NK-92 treated with Interleukin-12 subunit alpha and Interleukin-12 subunit beta, amount 100 ng/mL, for 24 hours (cell line): ENCODE measurements around the gene NRP1.
"Not testable (repeated sequence)": the region's sequence is repeated elsewhere in the genome, so short reads cannot be mapped to it uniquely, and the experiment has no call there.

ENCODE experiments used
- DNase-seq: peaks from one replicate; lab custom pipeline; 2025; lab: John Stamatoyannopoulos, UW

NRP1 gene

DNA sequence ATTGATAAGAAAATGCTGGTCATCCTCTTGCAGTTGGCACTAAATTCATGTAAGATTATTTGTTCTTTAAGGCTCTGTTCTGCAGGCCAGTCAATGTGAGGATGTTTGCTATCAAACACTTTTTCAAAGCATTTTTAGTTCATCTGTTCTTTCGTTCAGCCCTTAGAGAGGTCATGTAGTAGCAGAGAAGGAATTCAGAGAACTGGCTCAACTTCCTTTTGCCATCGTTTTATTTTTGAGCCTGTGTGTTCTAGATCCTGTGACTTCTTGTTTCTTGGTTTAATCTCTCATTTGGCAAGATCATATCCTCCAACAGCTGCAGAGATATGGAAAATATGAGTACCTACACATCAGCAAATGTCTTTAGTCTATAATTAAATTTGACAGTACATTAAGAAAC is 184.3 kb downstream of the NRP1 start:
- no peak for DNase-seq

DNA sequence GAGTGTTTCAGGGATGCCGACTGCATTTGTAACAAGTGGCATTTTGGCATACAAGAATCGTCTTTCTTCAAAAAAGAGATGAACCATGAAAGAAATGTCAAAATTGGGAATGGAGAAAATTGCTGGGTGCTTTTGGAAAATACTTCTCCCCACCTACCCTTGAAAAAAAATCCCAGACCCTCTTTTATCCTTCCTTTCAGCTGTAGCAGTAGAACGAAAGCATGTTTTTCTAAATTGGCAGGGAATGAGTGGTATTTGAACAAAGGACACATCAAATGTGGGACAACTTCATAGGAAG is 187.5 kb downstream of the NRP1 start:
- DNase-seq = no peak

DNA sequence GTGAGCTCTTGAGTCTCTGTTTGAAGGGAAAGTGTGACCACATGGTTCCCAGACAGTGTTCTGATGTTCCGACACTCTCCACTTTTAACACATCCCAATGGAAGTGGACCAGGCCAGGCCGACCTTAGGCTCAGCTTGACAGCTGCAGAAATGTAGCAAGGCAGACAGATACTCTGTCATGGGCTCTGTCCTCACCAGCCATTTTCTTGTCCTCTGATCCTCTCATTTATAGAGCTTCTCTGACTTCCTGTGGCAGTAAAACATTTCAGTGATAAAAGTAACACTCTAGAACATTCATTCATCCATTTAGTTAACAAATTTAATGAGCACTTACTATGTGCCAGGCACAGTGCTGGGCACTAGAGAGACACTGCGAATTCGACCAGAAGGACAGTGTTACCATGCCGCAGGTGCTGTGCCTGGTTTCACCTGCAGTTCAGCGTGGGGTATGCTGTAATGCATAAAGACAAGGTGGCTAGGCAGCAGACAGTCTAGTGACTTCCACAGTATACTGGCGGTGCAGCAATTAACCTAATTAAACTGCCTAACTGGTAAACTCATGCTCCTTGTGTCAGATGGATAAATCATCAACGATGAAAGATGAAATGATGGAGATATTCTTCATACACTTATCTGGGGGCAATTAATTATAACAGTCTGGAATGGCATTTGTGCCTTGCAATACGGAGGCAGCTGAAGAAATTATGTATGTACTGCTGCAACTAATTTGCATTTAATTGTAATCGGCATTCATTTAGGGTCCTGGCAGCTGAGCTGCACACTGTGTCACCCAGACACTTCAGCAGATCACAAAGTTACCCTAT is 188.1 kb downstream of the NRP1 start:
- DNase-seq = no peak

DNA sequence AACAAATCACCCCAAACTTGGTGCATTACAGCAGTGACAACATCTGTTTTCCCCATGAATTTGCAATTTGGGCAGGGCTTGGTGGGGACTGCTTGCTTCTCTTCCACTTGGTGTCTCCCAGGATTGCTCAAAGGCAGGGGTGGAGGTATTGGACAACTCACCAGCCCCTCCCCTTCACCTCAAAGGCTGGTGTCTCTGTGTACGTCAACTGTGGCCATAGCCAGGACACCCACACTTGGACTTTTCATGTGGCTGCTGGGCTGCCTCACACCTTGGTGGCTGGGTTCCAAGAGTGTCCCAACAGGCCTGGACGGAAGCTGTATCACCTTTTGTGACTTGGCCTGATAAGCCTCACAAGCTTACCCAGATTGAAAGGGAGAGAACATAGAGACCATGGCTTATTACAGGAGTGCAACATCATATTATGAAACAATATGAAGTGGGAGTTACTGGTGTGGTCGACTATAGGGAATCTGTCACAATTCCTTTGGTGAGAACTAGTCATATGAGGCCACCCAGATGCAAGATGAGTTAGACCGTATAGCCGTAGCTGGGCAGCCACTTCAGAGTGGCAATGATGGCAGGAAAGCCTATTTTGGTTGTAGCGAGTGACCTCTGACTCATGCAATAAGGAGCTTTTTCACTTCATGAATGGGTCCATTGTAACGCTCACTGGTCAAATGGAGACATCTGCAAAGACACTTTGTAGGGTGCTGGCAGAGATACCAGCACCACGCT is 188.8 kb downstream of the NRP1 start:
- no peak for DNase-seq

DNA sequence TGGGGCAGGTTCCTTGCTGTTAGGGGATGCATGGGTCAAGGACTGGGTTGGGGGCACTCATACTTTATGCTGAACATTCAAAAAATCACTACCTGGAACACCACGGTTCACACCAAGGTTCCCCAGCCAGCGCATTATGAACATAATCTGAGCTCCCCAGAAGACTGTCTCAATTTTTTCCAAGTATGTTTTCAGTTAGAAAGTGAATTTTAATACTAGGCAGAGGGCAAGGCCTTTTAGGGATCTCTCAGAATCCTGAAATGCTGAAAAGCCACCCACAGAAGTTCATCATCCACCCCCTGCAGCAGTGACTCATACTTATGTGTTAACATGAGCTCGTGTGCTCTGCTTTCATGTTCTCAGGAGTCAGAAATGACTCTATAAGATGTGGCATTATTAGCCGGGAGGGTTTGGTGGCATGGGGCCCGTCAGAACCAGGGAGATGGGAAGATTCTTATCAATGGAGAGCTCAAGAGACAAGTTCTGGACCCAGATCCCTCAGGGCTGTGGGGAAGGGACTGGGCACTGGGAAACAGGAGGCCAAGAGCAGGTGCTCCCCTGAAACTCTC is 191.2 kb downstream of the NRP1 start:
- no peak for DNase-seq

DNA sequence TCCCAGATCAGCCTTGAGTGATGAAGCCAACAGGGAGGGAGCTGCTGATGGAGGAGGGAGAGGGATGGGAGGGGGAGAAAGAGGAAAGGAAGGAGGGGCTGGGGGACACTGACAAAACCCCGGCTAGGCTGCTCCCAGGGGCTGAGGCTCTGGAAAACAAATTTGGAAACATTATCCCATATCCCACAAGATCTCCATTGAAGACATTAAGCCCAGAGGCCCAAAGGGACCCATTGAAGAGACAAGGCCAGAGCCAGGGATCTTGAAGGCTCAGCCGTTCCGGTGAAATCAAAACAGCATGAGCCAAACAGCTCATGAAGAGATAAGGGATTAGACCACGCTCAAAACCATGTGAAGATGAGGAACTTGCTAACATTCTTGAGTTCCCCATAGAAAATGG is 192.2 kb downstream of the NRP1 start:
- DNase-seq = no peak

DNA sequence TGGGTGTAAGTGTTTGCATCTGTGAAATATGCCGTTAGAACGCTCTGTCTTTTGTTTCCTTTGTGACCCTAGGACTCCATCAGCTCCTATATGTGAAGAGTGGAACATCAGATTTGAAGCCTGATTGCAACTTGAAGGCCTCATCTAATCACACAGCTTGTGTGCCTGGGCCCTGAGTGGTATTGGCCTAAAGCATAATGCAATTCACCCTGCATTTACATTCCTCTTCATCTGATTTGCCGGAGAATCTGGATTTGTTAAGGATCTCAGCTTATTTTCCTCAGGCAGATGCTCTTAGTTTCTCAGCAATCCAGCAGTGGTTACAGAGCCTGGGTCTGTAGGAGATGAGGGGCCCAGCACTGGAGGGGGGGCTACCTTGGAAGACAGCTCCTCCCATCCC is 193.2 kb downstream of the NRP1 start:
- no peak for DNase-seq

DNA sequence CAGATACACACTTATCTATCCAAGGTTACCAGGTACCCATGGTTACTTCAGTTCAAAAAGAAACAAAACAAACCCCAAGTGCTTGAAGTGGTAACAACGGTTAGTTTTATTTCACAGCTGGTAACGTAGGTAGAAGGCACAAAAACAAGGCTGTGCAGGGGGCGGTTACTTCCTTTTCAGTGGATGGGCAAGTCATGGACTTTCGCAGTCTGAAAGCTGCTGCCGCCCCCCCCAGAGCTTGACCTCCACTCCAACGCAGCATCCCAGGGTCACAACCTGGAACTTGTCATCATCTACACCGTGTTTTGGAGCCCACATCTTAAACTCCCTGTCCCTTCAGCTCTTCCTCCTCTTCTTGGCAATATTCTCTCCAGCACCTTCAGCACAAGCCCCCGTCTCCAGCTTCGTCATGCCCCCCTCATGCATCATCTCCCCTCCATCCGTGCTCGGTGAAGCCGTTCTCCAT is 195.3 kb downstream of the NRP1 start:
- no peak for DNase-seq

DNA sequence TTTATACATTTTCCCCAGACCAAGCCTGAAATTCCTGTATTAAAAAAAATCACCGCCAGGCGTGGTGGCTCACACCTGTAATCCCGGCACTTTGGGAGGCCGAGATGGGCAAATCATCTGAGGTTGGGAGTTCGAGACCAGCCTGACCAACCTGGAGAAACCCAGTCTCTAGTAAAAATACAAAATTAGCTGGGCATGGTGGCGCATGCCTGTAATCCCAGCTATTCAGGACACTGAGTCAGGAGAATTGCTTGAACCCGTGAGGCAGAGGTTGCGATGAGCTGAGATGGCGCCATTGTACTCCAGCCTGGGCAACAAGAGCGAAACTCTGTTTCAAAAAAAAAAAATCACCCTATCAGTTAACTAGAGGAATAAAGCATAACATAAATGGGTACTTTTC is 195.8 kb downstream of the NRP1 start:
- DNase-seq = not testable (repeated sequence)

DNA sequence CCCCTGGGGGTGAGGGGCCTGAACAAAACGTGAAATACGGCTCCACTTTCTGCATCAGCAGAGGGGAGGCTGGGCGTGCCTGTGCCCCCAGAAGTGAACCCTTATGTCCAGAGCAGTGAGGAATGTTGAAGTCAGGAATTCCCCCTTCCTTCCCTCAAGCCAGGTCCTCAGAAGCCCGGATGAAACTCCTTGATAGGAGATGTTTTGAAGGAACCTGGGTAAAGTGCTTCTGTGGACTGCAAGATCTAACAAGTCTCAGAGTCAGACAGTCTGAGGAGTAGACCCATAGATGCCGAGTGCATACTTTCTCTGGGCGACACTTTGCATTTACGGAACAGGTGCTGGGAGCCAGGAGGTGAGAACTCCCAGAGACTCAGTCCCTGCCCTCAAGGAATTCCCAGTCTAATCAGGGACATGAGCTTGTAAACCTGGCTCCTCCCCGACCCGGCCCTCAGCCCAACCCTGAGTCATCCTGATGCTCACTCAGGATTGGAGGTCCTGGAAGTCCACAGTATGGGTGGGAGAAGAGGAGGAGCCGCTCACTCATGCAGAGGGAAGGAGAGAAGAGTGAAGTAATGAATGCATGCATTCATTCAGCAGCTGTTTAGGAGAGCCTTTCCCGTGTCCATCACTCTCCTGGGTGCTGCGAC is 197.0 kb downstream of the NRP1 start:
- no peak for DNase-seq

DNA sequence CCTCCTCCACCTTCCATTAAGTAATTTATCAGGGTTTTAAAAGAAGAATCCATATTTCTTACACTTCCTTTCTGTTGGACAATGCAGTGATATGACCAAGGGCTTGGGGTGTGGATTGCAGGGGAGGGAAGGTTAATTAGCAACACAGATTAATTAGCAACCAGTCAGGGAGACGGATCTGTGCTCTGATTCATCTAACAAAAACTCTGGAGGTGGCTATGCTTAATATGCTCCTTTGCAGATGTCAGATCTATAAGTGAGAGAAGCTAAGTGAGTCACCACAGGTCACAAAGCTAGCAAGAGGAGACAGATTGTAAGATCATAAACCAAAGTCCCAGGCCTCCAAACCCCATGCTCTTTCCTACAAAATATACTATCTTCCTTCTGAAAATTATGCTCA is 197.7 kb downstream of the NRP1 start:
- DNase-seq = no peak

DNA sequence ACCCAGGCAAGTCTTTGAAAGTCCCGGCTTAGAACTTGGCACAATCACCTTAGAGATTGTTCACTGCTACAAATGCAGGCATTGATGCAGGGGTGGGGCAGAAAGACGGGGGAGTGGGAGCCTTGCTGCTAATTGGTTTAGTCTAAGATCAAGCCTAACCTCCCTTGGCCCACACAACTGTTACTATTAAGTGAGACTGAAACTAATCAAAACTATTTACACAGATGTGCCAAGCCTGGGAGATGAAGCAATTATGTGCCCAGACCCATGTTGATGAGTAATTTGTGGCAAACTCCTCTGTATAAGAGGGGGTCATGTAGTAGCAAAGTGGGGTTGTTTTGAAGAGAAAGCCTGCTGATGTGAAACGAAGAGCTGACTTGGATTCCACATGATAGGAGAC is 198.2 kb downstream of the NRP1 start:
- DNase-seq = no peak

DNA sequence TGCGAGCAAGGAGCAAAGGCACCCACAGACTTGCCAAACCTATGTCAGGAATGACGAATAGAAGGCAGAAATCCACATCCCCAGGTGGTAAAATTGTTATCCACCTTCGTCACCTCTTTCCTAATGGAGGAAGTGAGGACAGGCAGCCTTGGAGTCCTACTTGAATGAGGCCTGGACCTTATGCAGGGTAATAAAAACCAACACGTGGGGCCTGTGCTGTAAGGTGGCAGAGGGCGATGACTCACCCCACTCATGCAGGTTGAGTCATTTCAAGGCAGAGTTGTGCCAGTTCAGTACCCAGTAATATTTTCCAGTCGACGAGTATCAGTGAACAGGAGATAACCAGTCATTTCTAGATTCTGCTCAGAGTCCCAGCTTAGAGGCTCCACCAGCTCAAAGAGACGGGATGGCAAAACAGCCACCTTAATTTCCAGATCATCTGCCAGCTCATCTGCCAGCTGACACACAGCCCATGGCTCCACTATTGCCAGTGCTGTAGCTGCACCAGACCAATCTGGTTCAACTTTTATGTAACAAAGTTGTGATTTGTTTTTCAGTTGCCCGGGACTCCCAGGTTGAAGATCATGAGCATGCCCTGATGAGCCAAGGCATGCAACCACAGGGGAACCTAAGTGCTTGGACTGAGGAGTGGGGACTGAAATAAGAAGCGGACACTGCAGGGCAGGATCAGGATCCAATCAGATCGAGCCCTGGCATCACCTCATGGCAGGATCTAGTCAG is 200.3 kb downstream of the NRP1 start:
- no peak for DNase-seq

DNA sequence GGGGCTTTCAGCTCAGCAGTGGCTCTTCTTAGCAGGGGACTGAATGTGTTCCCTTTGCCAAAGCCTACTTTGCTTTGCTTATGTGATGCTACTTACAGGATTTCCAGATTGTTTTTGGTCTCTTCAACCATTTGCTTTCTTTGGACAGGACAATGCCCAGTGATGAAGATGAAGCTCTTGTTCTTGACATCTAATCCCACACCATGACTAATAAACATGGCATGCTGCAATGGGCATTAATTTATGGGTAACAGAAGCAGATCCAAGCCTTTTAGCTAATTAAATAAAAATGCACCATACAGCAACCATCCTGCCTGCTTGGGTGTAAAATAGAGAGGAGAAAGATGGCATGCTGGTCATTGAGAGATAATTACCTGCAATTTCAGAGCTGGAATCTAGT is 200.9 kb downstream of the NRP1 start:
- no peak for DNase-seq

DNA sequence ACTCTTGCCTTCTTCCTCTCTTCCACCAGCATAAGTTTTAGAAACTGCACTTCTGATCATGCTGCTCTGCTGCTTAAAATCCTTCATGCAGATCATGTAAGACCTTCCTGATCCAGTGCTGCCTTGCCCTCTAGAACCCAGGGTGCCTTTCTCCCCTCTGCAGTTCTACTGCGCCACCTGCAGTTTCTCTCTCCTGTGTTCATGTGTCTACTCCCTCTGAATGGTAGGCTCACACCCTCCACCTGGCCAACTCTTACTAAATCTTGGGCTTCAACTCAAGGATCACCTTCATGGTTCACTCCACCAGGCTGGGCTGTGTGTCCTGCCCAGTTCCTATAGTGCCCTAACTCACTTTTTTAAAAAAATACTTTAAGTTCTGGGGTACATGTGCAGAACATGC is 201.8 kb downstream of the NRP1 start:
- DNase-seq = no peak

DNA sequence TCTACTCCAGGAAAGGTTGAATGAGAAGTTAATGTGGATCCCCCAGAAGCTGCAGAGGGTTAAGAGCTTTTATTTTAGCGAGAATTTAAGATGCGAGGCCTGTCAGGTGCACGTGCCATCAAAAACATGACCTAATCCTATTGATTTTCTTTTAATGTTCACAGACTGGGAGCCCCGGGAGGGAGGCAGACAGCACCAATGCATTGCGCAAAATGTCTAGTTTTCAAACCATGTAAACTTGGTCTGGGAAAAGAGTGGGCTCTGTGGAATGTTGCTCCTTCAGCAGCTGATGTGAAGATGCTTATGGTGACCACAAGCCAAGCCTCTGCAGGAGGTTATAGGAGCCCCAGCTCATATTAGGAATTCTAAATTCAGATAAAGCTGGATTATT is 204.5 kb downstream of the NRP1 start:
- no peak for DNase-seq

DNA sequence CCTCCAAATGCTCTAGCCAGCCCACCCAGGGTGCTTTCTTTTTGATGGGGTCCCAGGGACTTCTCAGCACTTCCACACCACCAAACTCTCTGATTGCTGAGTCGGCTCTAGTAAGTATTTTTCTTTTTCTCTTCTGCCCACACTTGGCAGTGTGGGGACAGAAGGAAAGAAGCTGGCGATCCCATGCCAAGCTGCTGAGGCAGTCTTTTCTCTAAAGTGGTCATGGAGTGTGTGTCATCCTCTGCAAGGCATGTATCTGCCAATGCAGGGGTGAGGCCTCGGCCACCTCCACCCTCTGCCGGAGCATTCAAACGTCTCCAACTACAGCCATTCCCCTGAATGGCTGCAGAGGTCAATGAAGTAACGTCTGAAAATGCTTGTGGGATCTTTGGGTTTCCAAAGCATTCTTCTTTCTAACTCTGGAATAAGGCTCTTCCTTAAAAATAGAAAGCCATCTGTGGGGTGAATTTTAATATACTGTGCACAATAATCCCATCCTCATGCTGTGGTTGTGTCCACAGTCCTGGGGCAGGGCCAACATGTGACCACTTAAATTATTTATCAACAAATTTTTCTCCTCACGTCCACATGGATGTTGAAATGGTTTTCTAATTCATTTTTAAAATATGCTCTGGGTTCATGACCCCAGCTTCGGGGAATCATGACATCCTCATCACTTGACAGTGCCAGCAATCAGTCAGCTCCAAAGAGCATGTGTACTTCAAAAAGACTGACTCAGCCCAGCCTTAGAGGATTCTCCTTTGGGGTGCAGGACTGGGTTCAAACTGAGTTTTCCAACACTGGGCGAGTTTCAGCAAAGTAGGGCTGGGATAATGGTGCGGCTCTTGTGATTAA is 205.1 kb downstream of the NRP1 start:
- no peak for DNase-seq

DNA sequence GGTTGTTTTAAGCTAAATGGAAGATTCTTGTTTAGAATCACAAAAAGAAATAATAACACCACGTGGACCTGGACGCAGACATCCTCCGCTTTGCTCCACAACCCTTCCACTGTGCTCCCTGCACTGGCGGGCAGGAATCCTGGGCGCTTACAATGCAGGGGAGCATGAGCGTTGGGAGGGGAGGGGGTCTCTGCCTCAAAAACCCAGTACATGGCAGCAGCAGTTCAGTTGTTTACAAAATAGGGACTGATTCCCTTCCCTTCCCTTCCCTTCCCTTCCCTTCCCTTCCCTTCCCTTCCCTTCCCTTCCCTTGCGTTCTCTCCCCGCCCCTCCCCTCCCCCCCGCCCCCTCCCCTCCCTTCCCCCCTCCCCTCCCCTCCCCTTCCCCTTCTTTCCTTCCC is 206.8 kb downstream of the NRP1 start:
- DNase-seq = no peak
